Epithelial cell of proximal tubule (primary cell): Measurements from ENCODE around the gene CASP10. TPM values are rescaled to one million over a fixed set of nuclear protein-coding genes. Genes with fewer than 3 reads are reported as not detected.

ENCODE experiments used
- DNase-seq: peaks from one replicate; pipeline ENCODE4 v3.0.0-alpha.2; 2011; ENCODE audit warnings: low read depth
- H3K4me3 ChIP-seq: 2 replicates; pipeline ENCODE4 v1.5.1; 2011; ENCODE audit warnings: low read depth, mild to moderate bottlenecking, low read length
- CTCF ChIP-seq: conservative IDR thresholded peaks from 2 replicates; pipeline ENCODE4 v1.5.1; 2012; ENCODE audit warnings: low read depth, mild to moderate bottlenecking, low read length
- total RNA-seq: library from RNA; depleted of rRNA; stranded (reverse); fragments of >200 nt; gene quantifications from 2 replicates; pipeline ENCODE4 v1.2.3, GENCODE V29; 2015

Gene CASP10
- total RNA-seq, 1 donor from 2014 or later, result 3.8 TPM

GRCh38 chr2:201188449-201188848 lies 5.5 kb downstream of the CASP10 start:
- no peak for DNase-seq
- H3K4me3 ChIP-seq, result no peak overlapping the region
- no peak for TF ChIP-seq CTCF

- DNase-seq, result no peak
- no peak overlapping the region for H3K4me3 ChIP-seq
- TF ChIP-seq CTCF, result no peak
These were observed 8.4 kb downstream of the CASP10 start for GRCh38 chr2:201191132-201191875.

- DNase-seq, result no peak
- TF ChIP-seq CTCF, result no peak
- no peak overlapping the region for H3K4me3 ChIP-seq
These were observed 11.2 kb downstream of the CASP10 start for GRCh38 chr2:201194097-201194496.

GRCh38 chr2:201195331-201195730 lies 12.4 kb downstream of the CASP10 start:
- no peak for TF ChIP-seq CTCF
- no peak overlapping the region for H3K4me3 ChIP-seq
- DNase-seq, result no peak

DNA sequence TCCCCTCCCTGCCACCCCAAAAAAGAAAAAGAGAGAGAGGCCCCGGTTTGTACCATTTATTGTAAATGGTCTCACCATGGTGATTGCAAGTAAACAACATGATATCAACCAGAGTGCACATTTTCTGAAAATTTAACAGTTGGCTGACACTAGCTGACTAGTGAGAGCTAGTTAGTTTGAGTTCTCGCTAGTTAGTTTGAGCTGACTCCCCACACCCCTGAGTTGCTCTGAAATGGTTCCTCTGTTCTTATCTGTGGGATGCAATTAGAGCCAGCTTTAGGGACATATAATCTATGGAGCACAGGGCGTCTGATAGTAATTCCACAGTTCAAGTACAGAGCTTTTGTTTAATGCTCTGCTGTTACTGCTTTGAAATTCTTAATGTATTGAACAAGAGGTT lies 13.1 kb downstream of the CASP10 start:
- no peak overlapping the region for H3K4me3 ChIP-seq
- TF ChIP-seq CTCF, result no peak
- DNase-seq, result no peak

GRCh38 chr2:201196803-201197202 lies 13.9 kb downstream of the CASP10 start:
- no peak for TF ChIP-seq CTCF
- DNase-seq, result no peak
- H3K4me3 ChIP-seq, result no peak overlapping the region

GRCh38 chr2:201197781-201198180 lies 14.8 kb downstream of the CASP10 start:
- H3K4me3 ChIP-seq, result no peak overlapping the region
- no peak for TF ChIP-seq CTCF
- no peak for DNase-seq
